B cell (primary cell): ENCODE measurements around the gene TXNL1. TPM values are rescaled to one million over a fixed set of nuclear protein-coding genes. Genes with fewer than 3 reads are reported as not detected.

ENCODE experiments used
- ATAC-seq: fragments of 200-7000 bp; cut with Tn5 transposase; one replicate; pipeline ENCODE4 v1.10.0; 2021; ENCODE audit warnings: low read depth, mild to moderate bottlenecking, moderate number of reproducible peaks, moderate library complexity
- CTCF ChIA-PET: fragments of 350-600 bp; sonication (Branson Sonifier 250); formaldehyde crosslinking; loops from one replicate; lab custom pipeline; 2021; ENCODE audit warnings: antibody characterized with exemption, inconsistent platforms; lab: Charles Lee
- POLR2A ChIA-PET: fragments of 350-600 bp; sonication (Branson Sonifier 250); formaldehyde crosslinking; loops from one replicate; lab custom pipeline; 2021; ENCODE audit warnings: antibody characterized with exemption; lab: Charles Lee
- DNase-seq: peaks from one replicate; pipeline ENCODE4 v3.0.0; 2013
- H2AFZ ChIP-seq: 2 replicates; pipeline ENCODE4 v1.6.1; 2012; ENCODE audit warnings: mild to moderate bottlenecking, low read depth, low read length; ENCODE audit not compliant: insufficient read depth, poor library complexity, severe bottlenecking
- H3K27ac ChIP-seq, 2 donors: 1 replicate in 1 of 2; 2 replicates in 1 of 2; pipeline ENCODE4 v1.5.1; 2012 to 2013; ENCODE audit warnings: low read length in 2 of 2, mild to moderate bottlenecking in 2 of 2, moderate library complexity in 1 of 2
- H3K27me3 ChIP-seq, 4 experiments: fragments of 200-600 bp in 1 of 4; sonication (generic) in 1 of 4; replicated peaks in 1 of 4; 1 replicate in 2 of 4; 2 replicates in 2 of 4; pipeline versions ENCODE4 v1.6.1 to v1.7.0; 2013 to 2016; ENCODE audit warnings: low read length in 3 of 4, mild to moderate bottlenecking in 2 of 4, mixed read lengths in 1 of 4, moderate library complexity in 1 of 4; ENCODE audit not compliant: insufficient read depth in 4 of 4, control insufficient read depth in 3 of 4; ENCODE audit errors: control extremely low read depth in 1 of 4
- H3K36me3 ChIP-seq, 2 experiments: replicated peaks in 1 of 2; 1 replicate in 1 of 2; 2 replicates in 1 of 2; pipeline versions ENCODE4 v1.6.1 to v1.7.1; 2013; ENCODE audit warnings: low read length in 1 of 2; ENCODE audit not compliant: insufficient read depth in 2 of 2, control insufficient read depth in 1 of 2; ENCODE audit errors: control extremely low read depth in 1 of 2, extremely low read depth in 1 of 2
- H3K4me1 ChIP-seq, 2 donors: fragments of 200-600 bp in 1 of 2; sonication (generic) in 1 of 2; 1 replicate in 1 of 2; 2 replicates in 1 of 2; pipeline versions ENCODE4 v1.5.1 to v1.6.1; 2013 to 2017; ENCODE audit warnings: low read length in 2 of 2; ENCODE audit not compliant: control insufficient read depth in 2 of 2, insufficient read depth in 2 of 2
- H3K4me2 ChIP-seq: replicated peaks from 2 replicates; pipeline ENCODE3; 2012; ENCODE audit warnings: mild to moderate bottlenecking, low read depth, low read length; ENCODE audit not compliant: poor library complexity, severe bottlenecking
- H3K4me3 ChIP-seq, 5 experiments: fragments of 200-600 bp in 1 of 5; sonication (generic) in 1 of 5; 1 replicate in 3 of 5; 2 replicates in 2 of 5; pipeline versions ENCODE4 v1.5.1 to v1.7.0; 2011 to 2016; ENCODE audit warnings: low read length in 4 of 5, mild to moderate bottlenecking in 4 of 5, low read depth in 2 of 5, control low read depth in 1 of 5, moderate library complexity in 1 of 5; ENCODE audit not compliant: insufficient read depth in 1 of 5; ENCODE audit errors: control extremely low read depth in 1 of 5, extremely low read depth in 1 of 5
- H3K79me2 ChIP-seq: fragments of 200-600 bp; sonication (generic); one replicate; pipeline ENCODE4 v1.6.0; 2016; ENCODE audit warnings: low read length; ENCODE audit not compliant: control insufficient read depth, insufficient read depth
- H3K9ac ChIP-seq: fragments of 200-600 bp; sonication (generic); 2 replicates; pipeline ENCODE4 v1.6.1; 2017; ENCODE audit warnings: mild to moderate bottlenecking, low read length, moderate library complexity
- H3K9me3 ChIP-seq, 3 donors: one replicate each; pipeline versions ENCODE4 v1.6.1 to v1.7.1; 2013; ENCODE audit warnings: low read length in 2 of 3; ENCODE audit not compliant: control insufficient read depth in 2 of 3, insufficient read depth in 1 of 3; ENCODE audit errors: control extremely low read depth in 1 of 3
- H4K20me1 ChIP-seq: 2 replicates; pipeline ENCODE4 v1.6.0; 2012; ENCODE audit warnings: mild to moderate bottlenecking, low read length; ENCODE audit not compliant: insufficient read depth, control insufficient read depth, poor library complexity, severe bottlenecking
- H3K27ac Mint-ChIP-seq: one replicate; pipeline ENCODE4 v1.8.0; 2021; ENCODE audit warnings: mixed read lengths
- H3K27me3 Mint-ChIP-seq: one replicate; pipeline ENCODE4 v1.8.0; 2021; ENCODE audit warnings: mixed read lengths
- H3K4me1 Mint-ChIP-seq: one replicate; pipeline ENCODE4 v1.8.0; 2021; ENCODE audit warnings: mixed read lengths
- H3K4me3 Mint-ChIP-seq: one replicate; pipeline ENCODE4 v1.8.0; 2021; ENCODE audit warnings: mixed read lengths
- H3K9me3 Mint-ChIP-seq: one replicate; pipeline ENCODE4 v1.8.0; 2022; ENCODE audit warnings: mixed read lengths; ENCODE audit not compliant: insufficient read depth
- EZH2 ChIP-seq: IDR thresholded peaks from 2 replicates; pipeline ENCODE4 v1.6.1; 2012; ENCODE audit warnings: borderline replicate concordance, low read depth, mild to moderate bottlenecking, moderate library complexity, low read length; ENCODE audit not compliant: insufficient read depth, poor library complexity, severe bottlenecking
- WGBS: methylation state at CpG from one replicate; pipeline ENCODE4 v1.1.5; 2013; ENCODE audit warnings: missing lambda C conversion rate; ENCODE audit not compliant: insufficient coverage; 5-methylcytosine and 5-hydroxymethylcytosine counted together
- intact Hi-C: fragments of 100-400 bp; cut with micrococcal nuclease; formaldehyde crosslinking; loops from one replicate; pipeline ENCODE4 v1.10.0; 2022
- polyA plus RNA-seq: library from polyadenylated mRNA; depleted of rRNA; stranded (reverse); fragments of >200 nt; gene quantifications from 2 replicates; pipeline ENCODE4 v1.2.3, GENCODE V29; 2012
- total RNA-seq, 2 donors: library from RNA; stranded (reverse); fragments of 120-200 nt in 1 of 2; gene quantifications; 1 replicate in 1 of 2; 2 replicates in 1 of 2; pipeline versions ENCODE4 v1.2.3 to v1.2.4, GENCODE V29; 2013 to 2022
- TF ChIP-seq, protein P1 (sequence below): fragments of 200-600 bp; IDR thresholded peaks from one replicate; pipeline ENCODE4 v1.8.0; 2022; ENCODE audit warnings: antibody characterized with exemption, mild to moderate bottlenecking

Gene TXNL1
- total and polyA plus RNA-seq, 2 donors (not counting 1 experiment from before 2014, with no cell fraction given) = 20.2 to 45.4 TPM

DNA sequence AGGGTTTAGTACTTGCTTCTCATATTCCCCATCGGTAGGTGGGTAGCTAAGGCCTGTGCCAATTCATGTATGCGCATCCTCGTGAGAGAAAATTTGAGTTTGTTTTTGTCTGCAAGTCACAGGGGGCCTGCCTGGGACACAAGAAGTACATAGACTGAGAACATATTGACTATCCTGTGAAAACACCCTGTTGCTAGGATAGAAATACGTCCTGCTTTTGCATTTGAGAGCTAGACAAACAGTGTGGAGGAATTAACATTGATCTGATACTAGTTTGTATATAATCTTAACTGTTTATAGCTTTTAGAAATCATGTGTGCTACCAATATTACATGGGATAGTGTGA is 23.6 kb upstream of the TXNL1 start:
- WGBS = 0% methylated on average over 2 of the region's 4 CpGs
- CTCF ChIA-PET = no interaction called here
- Histone ChIP-seq H3K4me3 (no peak overlapping the region), H3K9ac (no peak overlapping the region), H3K27ac (no peak overlapping the region), H3K9me3 (no peaks in the 10 kb centered on the region), H3K36me3 (no peaks in the 10 kb centered on the region), H3K27me3 (no peaks in the 10 kb centered on the region), H2AFZ (no peak overlapping the region), H4K20me1 (peaks cover 9% of the 10 kb centered on the region), H3K4me2 (no peak overlapping the region), H3K79me2 (peaks cover 96% of the 10 kb centered on the region), H3K4me1 (no peaks in the 10 kb centered on the region)
- H3K4me3 Mint-ChIP-seq = no peak overlapping the region
- no peaks in the 10 kb centered on the region for H3K27me3 Mint-ChIP-seq
- ATAC-seq (no peak), DNase-seq (no peak)
- no peak for TF ChIP-seq EZH2
- TF ChIP-seq, protein P1, sequence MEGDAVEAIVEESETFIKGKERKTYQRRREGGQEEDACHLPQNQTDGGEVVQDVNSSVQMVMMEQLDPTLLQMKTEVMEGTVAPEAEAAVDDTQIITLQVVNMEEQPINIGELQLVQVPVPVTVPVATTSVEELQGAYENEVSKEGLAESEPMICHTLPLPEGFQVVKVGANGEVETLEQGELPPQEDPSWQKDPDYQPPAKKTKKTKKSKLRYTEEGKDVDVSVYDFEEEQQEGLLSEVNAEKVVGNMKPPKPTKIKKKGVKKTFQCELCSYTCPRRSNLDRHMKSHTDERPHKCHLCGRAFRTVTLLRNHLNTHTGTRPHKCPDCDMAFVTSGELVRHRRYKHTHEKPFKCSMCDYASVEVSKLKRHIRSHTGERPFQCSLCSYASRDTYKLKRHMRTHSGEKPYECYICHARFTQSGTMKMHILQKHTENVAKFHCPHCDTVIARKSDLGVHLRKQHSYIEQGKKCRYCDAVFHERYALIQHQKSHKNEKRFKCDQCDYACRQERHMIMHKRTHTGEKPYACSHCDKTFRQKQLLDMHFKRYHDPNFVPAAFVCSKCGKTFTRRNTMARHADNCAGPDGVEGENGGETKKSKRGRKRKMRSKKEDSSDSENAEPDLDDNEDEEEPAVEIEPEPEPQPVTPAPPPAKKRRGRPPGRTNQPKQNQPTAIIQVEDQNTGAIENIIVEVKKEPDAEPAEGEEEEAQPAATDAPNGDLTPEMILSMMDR = no peak
- no peaks in the 10 kb centered on the region for H3K9me3 Mint-ChIP-seq
- POLR2A ChIA-PET = no interaction called here
- H3K27ac Mint-ChIP-seq = no peak overlapping the region
- peaks cover 3% of the 10 kb centered on the region for H3K4me1 Mint-ChIP-seq
- intact Hi-C loops = no loop called here

GRCh38 chr18:56661360-56662062 is 23.1 kb upstream of the TXNL1 start:
- H3K9me3 Mint-ChIP-seq = no peaks in the 10 kb centered on the region
- CTCF ChIA-PET = interaction anchor here (0.9 kb wide), 1 partner anchor 21 kb away, joined by 4 read pairs; no protein-coding TSS in a partner anchor
- Histone ChIP-seq H3K9ac (no peak overlapping the region), H2AFZ (no peak overlapping the region), H4K20me1 (peaks cover 4% of the 10 kb centered on the region), H3K27ac (no peak overlapping the region), H3K27me3 (no peaks in the 10 kb centered on the region), H3K4me3 (no peak overlapping the region), H3K4me2 (no peak overlapping the region), H3K36me3 (no peaks in the 10 kb centered on the region), H3K79me2 (peaks cover 93% of the 10 kb centered on the region), H3K4me1 (no peaks in the 10 kb centered on the region), H3K9me3 (no peaks in the 10 kb centered on the region)
- H3K4me1 Mint-ChIP-seq = peaks cover 2% of the 10 kb centered on the region
- WGBS = no CpG with 5 or more reads among the region's 2 CpGs
- H3K27ac Mint-ChIP-seq = no peak overlapping the region
- no peaks in the 10 kb centered on the region for H3K27me3 Mint-ChIP-seq
- ATAC-seq = no peak
- TF ChIP-seq, protein P1 = no peak
- no peak for TF ChIP-seq EZH2
- H3K4me3 Mint-ChIP-seq = no peak overlapping the region
- intact Hi-C loops = no loop called here
- POLR2A ChIA-PET = no interaction called here
- DNase-seq = no peak
